Ascending aorta (tissue), 2 donors: ENCODE measurements around the gene TRHDE. TPM values are rescaled to one million over a fixed set of nuclear protein-coding genes. Genes with fewer than 3 reads are reported as not detected.

Experiments used
- DNase-seq, 2 donors: peaks; one replicate each; pipeline ENCODE4 v3.0.0-alpha.2; 2019; ENCODE audit warnings: low spot score in 2 of 2
- H3K27ac ChIP-seq, 2 donors: fragments of 200-600 bp; sonication (generic); one replicate each; pipeline ENCODE4 v1.5.1; 2016 to 2017; ENCODE audit warnings: mild to moderate bottlenecking in 1 of 2
- H3K27me3 ChIP-seq: fragments of 200-600 bp; sonication (generic); one replicate; pipeline ENCODE4 v1.5.1; 2017
- H3K36me3 ChIP-seq, 2 donors: fragments of 200-600 bp; sonication (generic); one replicate each; pipeline ENCODE4 v1.5.1; 2016
- H3K4me1 ChIP-seq, 2 donors: fragments of 200-600 bp; sonication (generic); one replicate each; pipeline ENCODE4 v1.5.1; 2016 to 2017; ENCODE audit warnings: mild to moderate bottlenecking in 1 of 2
- H3K4me3 ChIP-seq, 2 donors: fragments of 200-600 bp; sonication (generic); one replicate each; pipeline ENCODE4 v1.5.1; 2016 to 2017; ENCODE audit warnings: mild to moderate bottlenecking in 1 of 2
- H3K9me3 ChIP-seq, 2 donors: fragments of 200-600 bp; sonication (generic); one replicate each; pipeline ENCODE4 v1.5.1; 2016
- intact Hi-C: fragments of 100-400 bp; cut with DNase I; formaldehyde crosslinking; loops from one replicate; pipeline ENCODE4 v1.15.1; 2023
- total RNA-seq: library from RNA; depleted of rRNA; stranded (reverse); fragments of >200 nt; gene quantifications from one replicate; pipeline ENCODE4 v1.1.0, GENCODE V29; 2016
- TF ChIP-seq, protein P1 (sequence below), 3 experiments: fragments of 200-600 bp in 2 of 3; fragments of 450-650 bp in 1 of 3; sonication (generic) in 2 of 3; IDR thresholded peaks; one replicate each; pipeline ENCODE4 v1.5.1; 2016 to 2019; ENCODE audit warnings: antibody characterized with exemption in 3 of 3, mild to moderate bottlenecking in 1 of 3, moderate library complexity in 1 of 3

Gene TRHDE
- total RNA-seq, 1 donor from 2014 or later: 34.0 TPM

DNA sequence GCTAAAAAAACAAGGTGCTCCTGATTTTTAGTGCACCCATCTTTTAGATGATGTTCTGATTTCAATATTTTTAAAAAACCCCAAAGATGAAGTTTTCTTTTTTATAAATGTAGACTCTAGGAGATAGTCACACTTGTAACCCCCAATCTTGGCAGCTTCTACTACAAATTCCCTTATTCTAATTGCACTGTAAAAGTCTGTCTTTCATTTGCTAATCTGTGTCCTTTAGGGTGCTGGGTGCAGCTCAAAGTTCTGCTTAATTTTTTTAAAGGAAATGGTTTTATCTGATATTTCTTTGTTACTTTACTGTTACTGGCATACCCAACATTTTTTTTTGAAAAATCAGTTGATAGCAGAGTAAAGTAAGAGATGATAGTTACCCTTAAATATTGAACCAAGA is 172.0 kb downstream of the TRHDE start:
- no peak for DNase-seq
- H3K9me3 ChIP-seq: no peaks in the 10 kb centered on the region
- TF ChIP-seq, protein P1, sequence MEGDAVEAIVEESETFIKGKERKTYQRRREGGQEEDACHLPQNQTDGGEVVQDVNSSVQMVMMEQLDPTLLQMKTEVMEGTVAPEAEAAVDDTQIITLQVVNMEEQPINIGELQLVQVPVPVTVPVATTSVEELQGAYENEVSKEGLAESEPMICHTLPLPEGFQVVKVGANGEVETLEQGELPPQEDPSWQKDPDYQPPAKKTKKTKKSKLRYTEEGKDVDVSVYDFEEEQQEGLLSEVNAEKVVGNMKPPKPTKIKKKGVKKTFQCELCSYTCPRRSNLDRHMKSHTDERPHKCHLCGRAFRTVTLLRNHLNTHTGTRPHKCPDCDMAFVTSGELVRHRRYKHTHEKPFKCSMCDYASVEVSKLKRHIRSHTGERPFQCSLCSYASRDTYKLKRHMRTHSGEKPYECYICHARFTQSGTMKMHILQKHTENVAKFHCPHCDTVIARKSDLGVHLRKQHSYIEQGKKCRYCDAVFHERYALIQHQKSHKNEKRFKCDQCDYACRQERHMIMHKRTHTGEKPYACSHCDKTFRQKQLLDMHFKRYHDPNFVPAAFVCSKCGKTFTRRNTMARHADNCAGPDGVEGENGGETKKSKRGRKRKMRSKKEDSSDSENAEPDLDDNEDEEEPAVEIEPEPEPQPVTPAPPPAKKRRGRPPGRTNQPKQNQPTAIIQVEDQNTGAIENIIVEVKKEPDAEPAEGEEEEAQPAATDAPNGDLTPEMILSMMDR (IDR thresholded peaks at IDR 0.05): no peak

GRCh38 chr12:72444566-72444965 is 172.4 kb downstream of the TRHDE start:
- TF ChIP-seq, protein P1 (IDR thresholded peaks at IDR 0.05): no peak
- no peak overlapping the region for H3K27ac ChIP-seq
- H3K9me3 ChIP-seq: no peaks in the 10 kb centered on the region
- no peaks in the 10 kb centered on the region for H3K27me3 ChIP-seq
- intact Hi-C loops: no loop called here
- no peak overlapping the region for H3K4me3 ChIP-seq
- DNase-seq: no peak
- no peaks in the 10 kb centered on the region for H3K4me1 ChIP-seq
- H3K36me3 ChIP-seq: no peaks in the 10 kb centered on the region

More for the DNA sequence above, 172.0 kb downstream of the TRHDE start:
- no peak overlapping the region for H3K4me3 ChIP-seq
- H3K4me1 ChIP-seq: no peaks in the 10 kb centered on the region
- intact Hi-C loops: no loop called here
- H3K36me3 ChIP-seq: no peaks in the 10 kb centered on the region
- no peak overlapping the region for H3K27ac ChIP-seq
- H3K27me3 ChIP-seq: no peaks in the 10 kb centered on the region

GRCh38 chr12:72448089-72448488 is 175.9 kb downstream of the TRHDE start:
- H3K27me3 ChIP-seq: no peaks in the 10 kb centered on the region
- no peak for DNase-seq
- no peaks in the 10 kb centered on the region for H3K36me3 ChIP-seq
- intact Hi-C loops: no loop called here
- no peaks in the 10 kb centered on the region for H3K4me1 ChIP-seq
- H3K4me3 ChIP-seq: no peak overlapping the region
- TF ChIP-seq, protein P1 (IDR thresholded peaks at IDR 0.05): no peak
- H3K27ac ChIP-seq: no peak overlapping the region
- H3K9me3 ChIP-seq: no peaks in the 10 kb centered on the region

DNA sequence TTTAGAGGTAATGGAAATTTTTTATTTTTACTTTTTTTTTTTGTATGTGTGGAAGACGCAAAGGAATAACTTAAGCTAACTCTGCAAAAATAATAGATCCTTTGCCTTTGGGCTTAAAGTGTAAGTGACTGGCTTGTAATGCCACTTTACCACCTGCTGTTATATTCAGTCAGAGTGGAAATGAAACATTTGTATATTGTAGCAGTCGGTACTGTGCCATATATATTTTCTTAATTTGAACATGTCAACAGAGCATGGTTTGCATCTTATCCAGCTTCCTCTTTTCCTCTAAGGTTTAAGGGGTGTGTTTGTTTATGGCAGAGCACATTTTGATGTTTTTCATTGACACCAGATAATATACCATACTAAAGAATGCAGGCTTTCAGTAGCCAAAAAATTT is 176.6 kb downstream of the TRHDE start:
- DNase-seq: no peak
- TF ChIP-seq, protein P1 (IDR thresholded peaks at IDR 0.05): no peak
- intact Hi-C loops: no loop called here

GRCh38 chr12:72453066-72453465 is 180.9 kb downstream of the TRHDE start:
- intact Hi-C loops: no loop called here
- Histone ChIP-seq H3K36me3 (no peaks in the 10 kb centered on the region), H3K9me3 (no peaks in the 10 kb centered on the region), H3K4me3 (no peak overlapping the region), H3K27me3 (no peaks in the 10 kb centered on the region), H3K27ac (no peak overlapping the region), H3K4me1 (no peaks in the 10 kb centered on the region)
- TF ChIP-seq, protein P1 (IDR thresholded peaks at IDR 0.05): no peak
- DNase-seq: no peak

More for the DNA sequence above, 176.6 kb downstream of the TRHDE start:
- Histone ChIP-seq H3K36me3 (no peaks in the 10 kb centered on the region), H3K4me1 (no peaks in the 10 kb centered on the region), H3K27me3 (no peaks in the 10 kb centered on the region), H3K9me3 (no peaks in the 10 kb centered on the region), H3K4me3 (no peak overlapping the region), H3K27ac (no peak overlapping the region)

- H3K4me1 ChIP-seq: no peaks in the 10 kb centered on the region
- intact Hi-C loops: no loop called here
- H3K9me3 ChIP-seq: no peaks in the 10 kb centered on the region
- TF ChIP-seq, protein P1 (IDR thresholded peaks at IDR 0.05): no peak
- DNase-seq: no peak
- H3K27ac ChIP-seq: no peak overlapping the region
- no peaks in the 10 kb centered on the region for H3K27me3 ChIP-seq
- no peak overlapping the region for H3K4me3 ChIP-seq
- H3K36me3 ChIP-seq: no peaks in the 10 kb centered on the region
Observed at GRCh38 chr12:72453550-72453949, 181.4 kb downstream of the TRHDE start.
